Midbrain (tissue), 1 donor: ENCODE data around the gene PIP5K1C.

Experiments used
- DNase-seq: peaks from one replicate; lab custom pipeline; 2025; lab: John Stamatoyannopoulos, UW

Gene PIP5K1C

DNA sequence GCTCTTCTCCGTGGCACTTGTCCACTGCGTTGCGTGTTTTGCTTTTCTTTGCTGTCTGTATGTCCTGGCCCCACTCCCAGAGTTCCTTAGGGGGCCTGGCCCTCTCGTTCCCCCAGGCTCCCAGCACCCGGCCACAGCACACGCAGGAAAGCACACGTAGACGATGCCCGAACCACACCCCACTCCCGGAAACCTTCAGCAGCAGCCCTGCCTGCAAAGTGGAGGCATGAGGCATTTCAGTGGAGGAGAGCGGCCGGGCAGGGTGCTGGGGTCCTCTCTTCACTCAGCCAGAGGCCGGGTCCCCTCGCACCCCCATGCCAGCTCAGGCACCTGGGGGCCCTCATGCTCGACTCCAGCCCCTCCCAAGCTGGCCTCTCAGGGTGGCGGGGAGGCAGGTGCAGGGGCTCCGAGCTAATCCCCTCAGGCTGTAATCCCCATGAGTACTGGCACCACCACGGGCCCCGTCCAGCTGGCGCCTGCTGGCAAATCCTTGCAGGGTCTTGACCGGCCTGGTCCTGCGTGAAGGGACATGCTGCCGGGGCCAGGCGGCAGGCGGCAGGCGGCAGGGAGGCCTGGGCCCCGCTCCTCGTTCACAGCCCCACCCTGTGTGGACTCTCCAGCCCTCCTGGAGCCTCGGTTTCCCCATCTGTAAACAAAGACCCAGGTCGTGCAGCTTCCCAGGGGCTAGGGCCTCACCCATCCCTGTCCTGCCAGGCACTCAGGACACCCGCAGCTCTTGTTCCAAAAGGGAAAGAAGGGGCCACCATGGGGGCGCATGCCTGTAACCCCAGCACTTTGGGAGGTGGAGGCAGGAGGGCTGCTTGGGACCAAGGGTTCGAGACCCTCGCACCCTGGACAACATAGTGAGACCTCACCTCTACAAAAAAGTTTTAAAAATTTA lies 7.0 kb downstream of the PIP5K1C start:
- DNase-seq: no peak

DNA sequence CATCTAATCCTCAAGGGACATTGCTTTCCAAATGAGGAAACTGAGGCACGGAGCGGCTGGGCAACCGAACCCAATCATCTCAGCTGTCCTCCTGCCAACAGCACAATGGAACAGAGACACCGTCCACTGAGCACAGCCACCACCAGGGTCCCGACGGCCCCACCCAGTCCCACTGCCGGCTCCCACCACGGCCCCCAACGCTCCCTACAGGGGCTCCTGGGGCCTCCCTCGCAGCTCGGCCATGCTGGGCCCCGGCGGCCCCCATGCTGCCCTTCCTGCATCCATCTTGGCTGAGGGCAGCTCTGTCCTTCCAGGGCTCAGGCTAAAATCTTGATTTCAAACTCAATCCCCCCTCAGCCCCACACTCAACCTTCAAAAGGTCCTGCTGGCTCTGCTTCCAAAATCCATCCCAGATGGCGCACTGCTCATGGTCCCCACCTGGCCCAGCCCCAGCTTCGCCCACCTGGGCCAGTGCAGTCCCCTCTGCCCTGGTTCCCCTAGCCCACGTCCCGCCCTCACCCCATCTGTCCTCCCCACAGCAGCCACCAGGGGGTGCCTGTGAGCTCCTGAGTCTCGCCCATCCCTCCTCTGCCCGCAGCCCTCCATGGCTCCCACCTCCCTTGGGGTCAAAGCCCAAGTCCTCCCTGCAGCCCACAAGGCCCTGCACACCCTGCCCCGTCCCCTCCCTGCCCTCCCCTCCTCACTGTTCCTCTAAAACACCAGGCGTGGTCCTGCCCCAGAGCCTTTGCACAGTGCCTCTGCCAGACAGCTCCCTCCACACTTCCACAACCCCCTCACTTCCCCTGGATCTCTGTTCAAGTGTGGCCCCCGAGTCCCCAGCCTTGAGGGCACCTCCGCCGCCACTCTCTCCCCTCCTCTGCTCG lies 7.9 kb downstream of the PIP5K1C start:
- no peak for DNase-seq

GRCh38 chr19:3691726-3692125 lies 8.5 kb downstream of the PIP5K1C start:
- DNase-seq: no peak

DNA sequence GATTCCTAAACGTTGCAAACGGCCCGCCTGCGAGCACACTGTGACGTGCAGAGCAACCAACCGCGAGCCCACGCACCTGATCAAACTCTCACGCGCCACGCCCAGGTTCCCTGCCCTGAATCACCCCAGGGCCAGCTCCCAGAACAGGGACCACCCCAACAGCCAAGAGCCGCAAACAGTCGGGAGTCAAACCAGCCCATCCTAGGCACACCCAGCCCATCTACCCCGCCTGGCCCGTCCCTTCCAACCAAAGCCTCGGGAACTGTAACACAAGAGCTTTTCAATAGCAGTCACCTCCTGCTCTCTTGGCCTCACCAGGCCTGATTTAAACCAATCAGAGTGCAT lies 8.9 kb downstream of the PIP5K1C start:
- DNase-seq: no peak

DNA sequence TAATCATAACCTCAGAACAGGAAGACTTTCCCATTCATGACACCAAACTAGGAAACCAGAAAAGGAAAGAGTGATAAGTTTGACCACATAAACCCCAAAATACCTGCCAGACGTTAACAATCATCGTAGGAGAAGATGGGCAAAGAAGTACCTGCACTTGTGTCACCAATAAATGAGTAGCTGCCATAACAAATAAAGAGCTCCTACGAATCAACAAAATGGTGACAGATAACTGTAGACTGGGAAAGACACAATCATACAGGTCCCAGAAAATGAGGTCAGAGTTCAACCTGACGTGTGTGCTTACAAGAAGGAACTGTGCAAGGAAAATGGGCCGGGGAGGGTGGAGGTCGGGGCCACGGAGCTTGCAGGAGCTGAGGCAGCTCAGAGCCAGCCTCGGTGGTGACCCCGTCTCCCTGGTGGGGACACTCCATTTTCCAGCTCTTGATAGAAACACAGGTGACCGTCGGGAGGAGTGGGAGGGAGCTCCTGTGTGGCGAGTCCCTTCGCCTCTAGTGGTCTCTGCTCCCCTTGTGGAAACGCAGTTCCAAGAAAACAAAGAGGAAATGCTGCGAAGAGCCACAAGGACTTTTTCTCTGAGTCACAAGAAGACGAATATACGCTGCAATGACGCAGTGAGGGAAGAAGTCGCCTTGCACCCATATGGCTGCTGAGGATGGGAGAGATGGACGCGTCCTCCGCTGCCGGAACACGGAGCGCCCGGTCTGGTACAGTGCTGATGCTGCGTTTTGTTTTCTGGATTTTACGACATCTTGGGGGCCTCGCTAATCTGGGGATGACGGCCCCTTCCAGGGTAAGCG lies 9.5 kb downstream of the PIP5K1C start:
- DNase-seq: no peak

DNA sequence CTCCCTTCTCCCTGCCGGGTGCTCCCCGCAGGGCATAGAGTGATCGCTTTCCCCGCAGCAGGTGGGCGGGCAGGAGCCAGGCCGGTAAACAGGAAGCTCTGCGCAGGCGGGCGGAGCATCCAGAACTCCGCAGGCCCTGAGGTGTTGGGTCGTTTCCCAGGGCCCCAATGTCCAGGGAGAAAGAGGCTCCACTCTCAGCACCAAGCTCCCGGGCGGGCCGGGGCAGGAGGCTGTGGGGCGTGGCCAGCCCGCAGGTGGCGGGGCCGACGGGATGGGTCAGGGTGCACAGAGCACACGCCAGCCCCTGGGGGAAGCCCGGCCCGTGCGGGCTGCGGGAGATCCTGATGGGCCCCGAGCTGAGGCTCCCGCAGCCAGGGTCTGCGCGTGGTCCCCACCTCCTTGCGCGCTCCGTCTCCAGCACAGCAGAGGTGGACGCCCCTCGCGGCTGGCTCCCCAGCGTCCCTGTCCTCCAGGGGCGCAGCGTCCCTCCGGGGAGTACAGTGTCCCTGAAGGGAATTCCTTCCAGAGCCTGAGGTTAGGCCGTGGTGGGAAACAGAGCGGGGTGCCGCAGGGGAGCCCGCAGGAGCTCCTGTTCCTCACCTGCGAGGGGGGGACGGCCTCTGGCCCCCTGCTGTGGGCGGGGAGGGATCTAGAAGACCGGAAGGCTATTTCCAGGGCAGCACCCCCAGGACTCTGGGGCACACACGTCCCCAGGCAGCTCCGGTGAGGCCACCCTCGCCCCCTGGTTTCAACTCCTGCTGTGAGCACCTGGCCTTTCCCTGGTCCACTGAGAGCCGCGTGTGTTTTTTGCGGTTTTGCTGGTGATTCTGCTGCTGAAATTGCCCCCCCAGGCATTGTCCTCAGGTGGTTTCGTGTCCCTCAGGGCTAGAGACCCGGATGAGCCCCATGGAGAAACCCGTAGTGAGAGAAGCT lies 12.2 kb downstream of the PIP5K1C start:
- no peak for DNase-seq

- DNase-seq: no peak
These were observed 12.9 kb downstream of the PIP5K1C start for GRCh38 chr19:3687393-3687773.

- DNase-seq: no peak
These were observed 15.4 kb downstream of the PIP5K1C start for GRCh38 chr19:3684817-3685410.

DNA sequence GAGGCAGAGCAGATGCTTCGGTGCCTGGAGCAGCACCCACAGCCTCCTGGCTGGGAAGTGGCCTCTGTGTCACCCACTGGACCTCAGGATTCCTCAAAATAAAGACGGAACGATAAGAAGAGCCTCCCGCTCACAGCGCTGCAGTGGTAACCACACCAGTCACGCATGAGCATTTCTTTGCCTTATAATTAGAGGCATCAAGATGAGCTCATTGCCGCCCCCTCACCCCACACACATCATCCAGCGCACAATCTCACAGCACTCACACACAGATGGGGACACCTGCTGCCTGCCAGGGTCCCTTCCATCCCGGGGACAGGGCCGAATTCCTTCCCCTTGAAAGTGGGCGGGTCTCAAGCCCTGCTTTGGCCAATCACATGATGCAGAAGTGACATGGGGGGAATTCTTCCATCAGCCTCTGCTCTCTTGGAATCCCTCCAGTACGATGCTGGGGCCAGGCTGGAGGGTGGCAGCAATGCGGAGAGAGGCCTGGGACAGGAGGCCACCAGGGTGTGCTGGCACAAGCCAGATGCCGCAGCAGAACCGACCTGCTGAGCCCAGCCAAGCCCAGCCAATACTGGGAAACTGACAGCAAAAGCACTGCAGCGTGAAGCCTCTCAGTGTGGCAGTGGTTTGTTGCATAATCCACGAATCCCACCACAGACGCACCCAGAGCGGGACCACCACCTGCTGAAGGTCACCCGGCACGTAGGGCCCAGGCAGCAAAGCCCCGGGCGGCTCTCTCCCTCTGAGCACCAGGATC lies 16.0 kb downstream of the PIP5K1C start:
- no peak for DNase-seq

- no peak for DNase-seq
These were observed 16.7 kb downstream of the PIP5K1C start for GRCh38 chr19:3683405-3684053.

DNA sequence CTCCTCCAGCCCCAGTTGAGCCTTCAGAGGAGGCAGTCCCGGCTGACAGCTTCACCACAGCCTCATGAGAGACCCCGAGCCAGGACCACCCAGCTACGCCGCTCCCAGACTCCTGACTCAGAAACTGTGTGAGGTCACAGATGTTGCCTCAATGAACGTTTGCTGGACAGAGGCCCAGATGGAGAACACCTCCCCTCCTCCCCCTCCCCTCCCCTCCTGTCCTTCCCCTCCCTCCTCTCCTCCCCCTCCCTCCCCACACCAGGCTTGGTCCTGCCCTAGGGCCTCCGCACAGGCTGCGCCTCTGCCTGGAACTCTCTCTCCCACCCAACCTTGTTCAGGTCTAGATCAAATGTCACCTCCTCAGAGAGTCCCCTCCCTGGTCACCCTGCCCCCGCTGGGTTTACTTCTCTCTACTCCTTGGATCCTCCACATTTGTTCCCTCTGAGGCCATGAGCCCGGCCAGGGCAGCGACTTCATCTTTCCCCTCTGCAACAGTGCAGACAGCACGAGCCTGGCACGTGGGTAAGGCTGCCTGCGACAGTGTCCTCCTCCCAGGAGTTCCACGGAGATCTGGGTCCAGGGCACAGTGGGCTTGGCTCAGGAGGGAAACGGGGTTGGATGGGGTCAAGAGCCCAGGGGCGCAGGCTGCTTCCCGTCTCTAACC lies 17.4 kb downstream of the PIP5K1C start:
- no peak for DNase-seq

DNA sequence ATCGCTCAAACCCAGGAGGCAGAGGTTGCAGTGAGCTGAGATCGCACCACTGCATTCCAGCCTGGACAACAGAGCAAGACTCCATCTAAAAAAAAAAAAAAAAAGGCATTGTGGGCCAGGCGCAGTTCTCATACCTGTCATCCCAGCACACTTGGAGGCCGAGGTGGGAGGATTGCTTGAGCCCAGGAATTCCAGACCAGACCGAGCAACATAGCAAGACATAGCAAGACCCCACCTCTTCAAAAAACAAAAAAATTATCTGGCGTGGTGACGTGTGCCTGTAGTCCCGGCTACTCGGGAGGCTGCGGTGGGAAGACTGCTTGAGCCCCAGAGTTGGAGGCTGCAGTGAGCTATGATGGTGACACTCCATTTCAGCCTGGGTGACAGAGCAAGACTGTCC lies 18.0 kb downstream of the PIP5K1C start:
- DNase-seq: no peak

DNA sequence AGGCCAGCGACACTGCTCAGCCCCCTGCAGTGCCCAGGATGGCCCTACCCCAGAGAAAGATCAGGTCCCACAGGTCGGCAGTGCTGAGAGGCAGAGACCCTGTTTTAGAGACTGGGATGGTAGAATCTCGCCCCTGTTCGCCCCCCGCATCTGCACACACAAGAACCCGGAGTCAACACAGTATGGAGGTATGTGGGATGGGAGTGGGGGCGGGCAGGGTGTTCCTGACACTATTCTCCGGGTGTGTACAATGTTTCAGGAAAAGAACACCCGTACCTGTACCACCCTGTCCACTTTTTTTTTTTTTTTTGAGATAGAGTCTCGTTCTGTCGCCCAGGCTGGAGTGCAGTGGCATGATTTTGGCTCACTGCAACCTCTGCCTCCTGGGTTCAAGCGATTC lies 19.3 kb downstream of the PIP5K1C start:
- no peak for DNase-seq

DNA sequence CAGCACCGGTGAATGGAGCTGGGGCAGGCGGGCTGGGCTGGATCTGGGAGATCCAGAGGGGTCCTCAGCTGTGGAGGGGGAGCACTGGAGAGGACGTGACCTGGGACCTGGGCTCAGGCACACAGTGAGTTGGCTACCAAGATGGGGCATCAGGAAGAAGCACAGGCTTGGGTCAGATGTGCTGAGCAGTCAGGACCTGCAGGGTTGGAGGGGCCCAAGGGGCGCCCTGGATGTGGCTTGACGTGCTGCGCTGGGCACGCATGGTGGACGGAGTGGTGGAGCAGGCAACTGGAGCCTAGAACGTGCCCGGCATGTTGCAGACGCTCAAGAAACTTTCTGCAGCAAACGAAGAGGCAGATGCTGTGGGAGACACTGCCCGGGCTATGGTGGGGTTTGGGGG lies 20.7 kb downstream of the PIP5K1C start:
- no peak for DNase-seq

GRCh38 chr19:3679138-3679537 lies 21.1 kb downstream of the PIP5K1C start:
- DNase-seq: no peak

- DNase-seq: no peak
These were observed 22.1 kb downstream of the PIP5K1C start for GRCh38 chr19:3678188-3678587.

DNA sequence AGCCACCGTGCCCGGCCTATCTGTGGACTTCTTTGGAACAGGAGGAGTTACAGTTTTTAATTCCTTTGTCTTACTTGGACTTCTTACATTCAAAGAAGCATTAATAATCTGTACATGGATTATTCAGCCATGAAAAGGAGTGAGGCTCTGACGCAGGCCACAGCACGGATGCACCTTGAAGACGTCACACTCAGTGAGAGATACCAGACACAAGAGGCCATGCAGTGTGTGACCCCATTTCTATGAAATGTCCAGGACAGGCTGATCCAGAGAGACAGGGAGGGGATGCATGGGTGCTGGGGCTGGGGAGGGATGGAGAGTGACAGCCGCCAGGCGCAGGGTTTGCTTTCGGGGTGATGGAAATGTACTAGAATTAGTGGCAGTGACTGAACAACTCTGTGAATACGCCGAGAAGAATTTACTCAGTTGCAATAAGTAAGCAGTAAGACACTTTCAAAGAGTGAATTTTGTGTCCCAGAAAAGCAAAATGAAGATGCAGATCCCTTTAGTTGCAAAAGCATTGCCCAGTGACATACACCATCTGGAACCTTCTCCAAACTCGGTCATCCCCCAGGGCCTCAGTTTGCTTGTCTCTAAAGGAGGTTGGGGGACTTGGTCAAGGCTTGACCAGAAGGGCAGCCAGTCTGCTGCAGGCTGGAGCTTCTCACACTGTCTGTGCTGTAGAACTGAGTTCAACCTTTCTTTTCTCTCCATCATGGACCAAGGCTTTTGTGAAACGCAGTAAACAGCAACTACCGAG lies 25.3 kb downstream of the PIP5K1C start:
- DNase-seq: no peak
